Adrenal gland (tissue), 12 donors: ENCODE measurements around the gene NFATC1. TPM values are rescaled to one million over a fixed set of nuclear protein-coding genes. Genes with fewer than 3 reads are reported as not detected.

Experiments
- DNase-seq, 7 donors: peaks; one replicate each; pipeline ENCODE4 v3.0.0-alpha.2; 2019 to 2020
- H3K27ac ChIP-seq, 5 donors: fragments of 200-600 bp; sonication (generic) in 4 of 5; 1 replicate in 3 of 5; 2 replicates in 2 of 5; pipeline versions ENCODE4 v1.5.1 to v1.8.0; 2016 to 2020; ENCODE audit warnings: mild to moderate bottlenecking in 1 of 5
- H3K27me3 ChIP-seq: fragments of 200-600 bp; 2 replicates; pipeline ENCODE4 v1.8.0; 2021
- H3K36me3 ChIP-seq, 2 donors: fragments of 200-600 bp; replicated peaks in 1 of 2; 1 replicate in 1 of 2; 2 replicates in 1 of 2; pipeline versions ENCODE4 v1.5.1 to v1.8.0; 2018 to 2022
- H3K4me1 ChIP-seq, 2 donors: fragments of 200-600 bp; replicated peaks in 1 of 2; 1 replicate in 1 of 2; 2 replicates in 1 of 2; pipeline versions ENCODE4 v1.5.1 to v1.8.0; 2018 to 2021
- H3K4me3 ChIP-seq, 4 donors: fragments of 200-600 bp; sonication (generic) in 3 of 4; one replicate each; pipeline ENCODE4 v1.5.1; 2016 to 2018
- H3K9me3 ChIP-seq, 3 donors: fragments of 200-600 bp; sonication (generic) in 1 of 3; replicated peaks in 1 of 3; 1 replicate in 2 of 3; 2 replicates in 1 of 3; pipeline versions ENCODE4 v1.5.1 to v1.8.0; 2016 to 2021
- POLR2A ChIP-seq, 2 donors: fragments of 450-650 bp; IDR thresholded peaks; one replicate each; pipeline ENCODE4 v1.6.1; 2017; ENCODE audit warnings: antibody characterized with exemption in 2 of 2, mild to moderate bottlenecking in 2 of 2, moderate library complexity in 1 of 2
- WGBS, 4 donors: extraction: QIAGEN DNeasy Blood & Tissue Kit in 2 of 4; methylation state at CpG; one replicate each; pipeline versions ENCODE4 v1.1.5 to v1.1.7; 2013 to 2017; 5-methylcytosine and 5-hydroxymethylcytosine counted together
- intact Hi-C, 2 donors: fragments of 100-400 bp; cut with DNase I; formaldehyde crosslinking; loops; one replicate each; pipeline versions ENCODE4 v1.14.1 to v1.15.0; 2022 to 2023
- polyA plus RNA-seq, 3 donors: library from polyadenylated mRNA; stranded (reverse); fragments of 200-250 nt in 2 of 3; fragments of 350-450 nt in 1 of 3; fragmentation: Illumina TruSeq in 1 of 3; extraction: RNeasy Lipid Tissue Mini Kit (QIAGEN cat#74804) in 1 of 3; gene quantifications; one replicate each; pipeline ENCODE4 v1.2.3, GENCODE V29; 2013 to 2014
- total RNA-seq, 9 donors: library from RNA; depleted of rRNA in 4 of 9; stranded (reverse); fragments of >200 nt in 4 of 9; fragments of 120-200 nt in 1 of 9; fragmentation: NEBNext Ultra II Directional in 1 of 9; extraction: Animal tissue kit (Norgen Biotek cat#: 25700) in 1 of 9; gene quantifications; one replicate each; pipeline versions ENCODE4 v1.1.0 to v1.2.4, GENCODE V29; 2013 to 2023
- TF ChIP-seq, protein P1 (sequence below), 6 experiments: fragments of 450-650 bp in 4 of 6; fragments of 200-600 bp in 2 of 6; sonication (generic) in 1 of 6; IDR thresholded peaks; 1 replicate in 5 of 6; 2 replicates in 1 of 6; pipeline versions ENCODE4 v1.5.1 to v1.8.0; 2016 to 2021; ENCODE audit warnings: antibody characterized with exemption in 6 of 6, mild to moderate bottlenecking in 2 of 6, moderate library complexity in 1 of 6
- donor health status: healthy with polysubstance abuse.
- donor health status: Bipolar disorder and iron deficiency.
- donor health status: DM: yes; HTN: yes; CAD: no.
- donor health status: DM: no; HTN: no; CAD: no.
- donor health status: DM: no; HTN: no; CAD: no.
- donor health status: DM: yes; HTN: yes; CAD: no.

The NFATC1 gene
- total and polyA plus RNA-seq, 12 donors, result 0.50 to 20.9 (median 6.7) TPM

DNA sequence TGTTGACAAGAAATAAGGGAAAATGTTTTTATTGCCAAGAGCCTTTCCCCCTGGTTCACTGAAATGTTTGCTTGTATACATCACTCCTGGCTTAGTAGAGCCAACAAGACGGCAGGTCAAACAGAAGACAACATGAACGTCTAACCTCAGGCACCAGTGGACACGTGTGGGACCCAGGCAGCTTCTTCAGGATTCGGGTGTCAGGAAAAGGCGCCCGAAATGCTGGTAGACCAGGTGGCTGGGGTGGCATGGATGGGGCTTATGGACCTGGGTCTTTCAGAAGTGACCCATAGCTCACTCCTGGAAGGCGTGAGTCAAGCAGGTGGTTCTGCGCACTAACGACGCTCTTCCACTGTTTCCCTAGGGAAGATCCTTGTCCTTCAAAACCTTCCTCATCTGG lies 23.3 kb upstream of the NFATC1 start:
- TF ChIP-seq, protein P1, sequence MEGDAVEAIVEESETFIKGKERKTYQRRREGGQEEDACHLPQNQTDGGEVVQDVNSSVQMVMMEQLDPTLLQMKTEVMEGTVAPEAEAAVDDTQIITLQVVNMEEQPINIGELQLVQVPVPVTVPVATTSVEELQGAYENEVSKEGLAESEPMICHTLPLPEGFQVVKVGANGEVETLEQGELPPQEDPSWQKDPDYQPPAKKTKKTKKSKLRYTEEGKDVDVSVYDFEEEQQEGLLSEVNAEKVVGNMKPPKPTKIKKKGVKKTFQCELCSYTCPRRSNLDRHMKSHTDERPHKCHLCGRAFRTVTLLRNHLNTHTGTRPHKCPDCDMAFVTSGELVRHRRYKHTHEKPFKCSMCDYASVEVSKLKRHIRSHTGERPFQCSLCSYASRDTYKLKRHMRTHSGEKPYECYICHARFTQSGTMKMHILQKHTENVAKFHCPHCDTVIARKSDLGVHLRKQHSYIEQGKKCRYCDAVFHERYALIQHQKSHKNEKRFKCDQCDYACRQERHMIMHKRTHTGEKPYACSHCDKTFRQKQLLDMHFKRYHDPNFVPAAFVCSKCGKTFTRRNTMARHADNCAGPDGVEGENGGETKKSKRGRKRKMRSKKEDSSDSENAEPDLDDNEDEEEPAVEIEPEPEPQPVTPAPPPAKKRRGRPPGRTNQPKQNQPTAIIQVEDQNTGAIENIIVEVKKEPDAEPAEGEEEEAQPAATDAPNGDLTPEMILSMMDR (IDR thresholded peaks at IDR 0.05), result no peak
- TF ChIP-seq POLR2A (IDR thresholded peaks at IDR 0.05), result no peak
- no peak overlapping the region for H3K27ac ChIP-seq
- peaks cover 0 to 5% of the 10 kb centered on the region in 2 donors for H3K36me3 ChIP-seq
- H3K4me1 ChIP-seq, result no peaks in the 10 kb centered on the region
- no peak for DNase-seq
- WGBS, 4 donors, result 91 to 94% (median 92%) methylated on average over 10 of the region's 10 CpGs
- no peak overlapping the region for H3K4me3 ChIP-seq
- H3K27me3 ChIP-seq, result no peaks in the 10 kb centered on the region
- intact Hi-C loops, result no loop called here
- no peaks in the 10 kb centered on the region for H3K9me3 ChIP-seq

DNA sequence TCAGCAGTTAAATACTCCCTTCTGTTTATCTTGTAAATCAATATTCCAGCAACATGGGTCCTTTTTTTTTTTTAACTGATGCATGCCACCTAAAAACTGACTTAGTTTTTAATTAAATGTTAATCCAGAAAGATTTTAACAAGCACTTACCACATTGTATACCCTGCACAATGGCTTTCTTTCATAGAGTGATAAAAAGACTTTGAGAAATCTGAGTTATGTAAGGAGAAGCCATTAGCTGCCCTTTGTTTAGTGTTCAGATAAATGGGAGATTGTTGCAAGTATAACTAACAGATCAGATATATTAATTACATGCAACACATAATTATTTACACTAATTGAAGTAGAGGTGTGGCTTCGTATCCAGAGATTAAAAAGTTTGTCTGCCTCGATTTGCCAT lies 22.7 kb upstream of the NFATC1 start:
- no peak for TF ChIP-seq POLR2A (IDR thresholded peaks at IDR 0.05)
- TF ChIP-seq, protein P1 (IDR thresholded peaks at IDR 0.05), result no peak
- no peaks in the 10 kb centered on the region for H3K9me3 ChIP-seq
- intact Hi-C loops, result no loop called here
- H3K4me1 ChIP-seq, result no peaks in the 10 kb centered on the region
- H3K4me3 ChIP-seq, result no peak overlapping the region
- no peak for DNase-seq
- no peak overlapping the region for H3K27ac ChIP-seq
- 82 to 93% (median 91%) methylated on average over 2 of the region's 2 CpGs for WGBS, 4 donors
- peaks cover 0 to 8% of the 10 kb centered on the region in 2 donors for H3K36me3 ChIP-seq
- H3K27me3 ChIP-seq, result no peaks in the 10 kb centered on the region

DNA sequence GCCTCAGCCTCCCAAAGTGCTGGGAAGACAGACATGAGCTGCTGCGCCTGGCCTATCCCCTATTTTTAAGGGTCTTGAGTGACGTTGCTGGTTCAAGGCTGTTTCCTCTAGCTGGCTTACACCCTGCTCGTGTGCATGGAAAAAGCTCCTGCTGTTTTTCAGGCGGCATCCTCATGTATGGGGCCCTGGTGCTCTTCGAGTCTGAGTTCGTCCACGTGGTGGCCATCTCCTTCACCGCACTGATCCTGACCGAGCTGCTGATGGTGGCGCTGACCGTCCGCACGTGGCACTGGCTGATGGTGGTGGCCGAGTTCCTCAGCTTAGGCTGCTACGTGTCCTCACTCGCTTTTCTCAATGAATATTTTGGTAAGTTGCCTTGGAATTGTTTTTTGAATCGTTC lies 22.0 kb upstream of the NFATC1 start:
- H3K27ac ChIP-seq, result no peak overlapping the region
- TF ChIP-seq, protein P1 (IDR thresholded peaks at IDR 0.05), result no peak
- TF ChIP-seq POLR2A (IDR thresholded peaks at IDR 0.05), result no peak
- 94 to 97% (median 96%) methylated on average over 17 of the region's 17 CpGs for WGBS, 4 donors
- no peaks in the 10 kb centered on the region for H3K27me3 ChIP-seq
- no peaks in the 10 kb centered on the region for H3K9me3 ChIP-seq
- intact Hi-C loops, result no loop called here
- no peak for DNase-seq
- no peak overlapping the region for H3K4me3 ChIP-seq
- H3K36me3 ChIP-seq, result peaks cover 0 to 8% of the 10 kb centered on the region in 2 donors
- H3K4me1 ChIP-seq, result no peaks in the 10 kb centered on the region

DNA sequence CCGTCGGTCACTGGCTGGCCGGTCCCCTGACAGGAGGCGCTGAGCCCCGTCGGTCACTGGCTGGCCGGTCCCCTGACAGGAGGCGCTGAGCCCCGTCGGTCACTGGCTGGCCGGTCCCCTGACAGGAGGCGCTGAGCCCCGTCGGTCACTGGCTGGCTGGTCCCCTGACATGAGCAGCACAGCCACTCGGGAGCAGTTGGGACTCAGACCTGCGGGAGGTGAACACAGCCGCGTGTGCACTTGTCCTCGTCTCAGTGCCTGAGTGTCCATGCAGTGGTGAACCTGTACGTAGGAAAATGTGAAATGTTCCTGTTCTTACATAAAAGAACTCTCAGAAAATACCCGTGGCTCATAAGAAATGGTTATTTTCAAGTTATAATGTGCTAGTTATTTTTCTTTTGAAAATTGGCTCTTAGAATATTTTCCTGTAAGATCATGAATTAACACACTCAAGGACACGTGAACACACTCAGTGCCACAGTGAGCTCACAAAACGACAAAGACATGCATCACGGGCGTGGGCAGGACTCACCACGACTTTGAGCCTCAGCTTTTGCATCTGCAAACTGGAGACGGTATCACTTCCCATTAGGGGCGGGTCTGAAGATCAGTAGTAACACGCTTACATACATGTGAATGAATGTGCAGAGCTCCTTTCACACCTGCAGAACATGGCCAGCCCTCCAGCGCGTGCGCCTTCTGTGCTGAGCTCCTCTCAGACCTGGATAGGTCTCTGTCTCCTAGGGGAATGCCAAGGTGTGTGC lies 21.1 kb upstream of the NFATC1 start:
- H3K4me3 ChIP-seq, result no peak overlapping the region
- no peak for DNase-seq
- 90 to 94% (median 93%) methylated on average over 15 to 24 of the region's 32 CpGs for WGBS, 4 donors

More for the DNA sequence above, 21.1 kb upstream of the NFATC1 start:
- intact Hi-C loops, result no loop called here
- TF ChIP-seq, protein P1 (IDR thresholded peaks at IDR 0.05), result no peak
- no peak for TF ChIP-seq POLR2A (IDR thresholded peaks at IDR 0.05)
- H3K27ac ChIP-seq, result no peak overlapping the region
- no peaks in the 10 kb centered on the region for H3K4me1 ChIP-seq
- H3K36me3 ChIP-seq, result peaks cover 0 to 8% of the 10 kb centered on the region in 2 donors
- no peaks in the 10 kb centered on the region for H3K27me3 ChIP-seq
- H3K9me3 ChIP-seq, result no peaks in the 10 kb centered on the region
